SK-N-SH treated with all-trans-retinoic acid at 6 μM for 48 hours (cell line): ENCODE results near the gene PHRF1.

Experiments used
- ARNTL ChIP-seq: fragments of 450-650 bp; formaldehyde crosslinking; IDR thresholded peaks from 2 replicates; pipeline ENCODE4 v1.5.0; 2020; ENCODE audit warnings: low read depth, mild to moderate bottlenecking, moderate library complexity, borderline replicate concordance
- CREB5 ChIP-seq: fragments of 250-450 bp; sonication (Bioruptor Pico); IDR thresholded peaks from 2 replicates; pipeline ENCODE4 v1.5.1; 2020; ENCODE audit warnings: low read depth, mild to moderate bottlenecking, moderate library complexity
- CSRNP3 ChIP-seq: fragments of 250-450 bp; sonication (Bioruptor Pico); IDR thresholded peaks from 2 replicates; pipeline ENCODE4 v1.5.1; 2021; ENCODE audit warnings: mild to moderate bottlenecking, moderate library complexity
- ESRRG ChIP-seq: fragments of 250-450 bp; sonication (Bioruptor Pico); IDR thresholded peaks from 2 replicates; pipeline ENCODE4 v1.6.1; 2021; ENCODE audit warnings: mild to moderate bottlenecking
- ISL1 ChIP-seq: fragments of 250-450 bp; sonication (Bioruptor Pico); IDR thresholded peaks from 2 replicates; pipeline ENCODE4 v2.1.2; 2022; ENCODE audit warnings: mild to moderate bottlenecking, moderate library complexity
- OSR1 ChIP-seq: fragments of 250-450 bp; sonication (Bioruptor Pico); IDR thresholded peaks from 2 replicates; pipeline ENCODE4 v1.8.0; 2022; ENCODE audit warnings: moderate library complexity, mild to moderate bottlenecking, inconsistent platforms
- PPARA ChIP-seq: fragments of 250-450 bp; sonication (Bioruptor Pico); IDR thresholded peaks from 2 replicates; pipeline ENCODE4 v1.5.0; 2020; ENCODE audit warnings: mild to moderate bottlenecking, borderline replicate concordance
- SNAI2 ChIP-seq: fragments of 250-450 bp; sonication (Bioruptor Pico); IDR thresholded peaks from 2 replicates; pipeline ENCODE4 v1.5.0; 2020; ENCODE audit warnings: mild to moderate bottlenecking, moderate library complexity
- ZFP3 ChIP-seq: fragments of 250-450 bp; sonication (Bioruptor Pico); IDR thresholded peaks from 2 replicates; pipeline ENCODE4 v1.5.0; 2020; ENCODE audit warnings: mild to moderate bottlenecking, moderate library complexity
- ZFP30 ChIP-seq: fragments of 450-650 bp; formaldehyde crosslinking; IDR thresholded peaks from 2 replicates; pipeline ENCODE4 v1.5.0; 2022; ENCODE audit warnings: mild to moderate bottlenecking, moderate library complexity
- ZNF565 ChIP-seq: fragments of 450-650 bp; formaldehyde crosslinking; conservative IDR thresholded peaks from 2 replicates; pipeline ENCODE4 v1.5.0; 2020; ENCODE audit warnings: low read depth, mild to moderate bottlenecking, moderate library complexity
- TF ChIP-seq, protein P1 (sequence below): fragments of 250-450 bp; sonication (Bioruptor Pico); IDR thresholded peaks from 2 replicates; pipeline ENCODE4 v1.8.0; 2020; ENCODE audit warnings: mild to moderate bottlenecking, moderate library complexity, borderline replicate concordance

- TF ChIP-seq ZFP30 (CRISPR knock-in tag) (no peak), PPARA (CRISPR knock-in tag) (no peak), CREB5 (CRISPR knock-in tag) (no peak), ZFP3 (no peak), SNAI2 (no peak), ESRRG (no peak), ARNTL (CRISPR knock-in tag) (no peak), ISL1 (CRISPR knock-in tag) (no peak), OSR1 (CRISPR knock-in tag) (no peak), ZNF565 (CRISPR knock-in tag) (no peak), CSRNP3 (CRISPR knock-in tag) (no peak)
- TF ChIP-seq, protein P1, sequence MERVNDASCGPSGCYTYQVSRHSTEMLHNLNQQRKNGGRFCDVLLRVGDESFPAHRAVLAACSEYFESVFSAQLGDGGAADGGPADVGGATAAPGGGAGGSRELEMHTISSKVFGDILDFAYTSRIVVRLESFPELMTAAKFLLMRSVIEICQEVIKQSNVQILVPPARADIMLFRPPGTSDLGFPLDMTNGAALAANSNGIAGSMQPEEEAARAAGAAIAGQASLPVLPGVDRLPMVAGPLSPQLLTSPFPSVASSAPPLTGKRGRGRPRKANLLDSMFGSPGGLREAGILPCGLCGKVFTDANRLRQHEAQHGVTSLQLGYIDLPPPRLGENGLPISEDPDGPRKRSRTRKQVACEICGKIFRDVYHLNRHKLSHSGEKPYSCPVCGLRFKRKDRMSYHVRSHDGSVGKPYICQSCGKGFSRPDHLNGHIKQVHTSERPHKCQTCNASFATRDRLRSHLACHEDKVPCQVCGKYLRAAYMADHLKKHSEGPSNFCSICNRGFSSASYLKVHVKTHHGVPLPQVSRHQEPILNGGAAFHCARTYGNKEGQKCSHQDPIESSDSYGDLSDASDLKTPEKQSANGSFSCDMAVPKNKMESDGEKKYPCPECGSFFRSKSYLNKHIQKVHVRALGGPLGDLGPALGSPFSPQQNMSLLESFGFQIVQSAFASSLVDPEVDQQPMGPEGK, result no peak
Observed at GRCh38 chr11:607020-607780, 30.9 kb downstream of the PHRF1 start.
